BLaER1 (cell line): ENCODE data around the gene U2SURP.

ENCODE experiments used
- H3K27ac ChIP-seq: shearing (Covaris generic); formaldehyde crosslinking; 2 replicates; pipeline ENCODE4 v1.8.1; 2022
- H3K27me3 ChIP-seq: shearing (Covaris generic); formaldehyde crosslinking; 2 replicates; pipeline ENCODE4 v1.8.1; 2022
- H3K36me3 ChIP-seq: shearing (Covaris generic); formaldehyde crosslinking; 2 replicates; pipeline ENCODE4 v1.8.1; 2022
- H3K4me1 ChIP-seq: shearing (Covaris generic); formaldehyde crosslinking; 2 replicates; pipeline ENCODE4 v1.8.1; 2022
- H3K4me2 ChIP-seq: shearing (Covaris generic); formaldehyde crosslinking; 2 replicates; pipeline ENCODE4 v1.8.1; 2022
- H3K4me3 ChIP-seq: shearing (Covaris generic); formaldehyde crosslinking; 2 replicates; pipeline ENCODE4 v1.8.1; 2022
- H3K9ac ChIP-seq: shearing (Covaris generic); formaldehyde crosslinking; 2 replicates; pipeline ENCODE4 v1.8.1; 2022
- H3K9me3 ChIP-seq: shearing (Covaris generic); formaldehyde crosslinking; 2 replicates; pipeline ENCODE4 v1.8.1; 2022
- H4K20me1 ChIP-seq: shearing (Covaris generic); formaldehyde crosslinking; 2 replicates; pipeline ENCODE4 v1.8.1; 2022
- Cebpa-rat ChIP-seq: shearing (Covaris generic); IDR thresholded peaks from 2 replicates; pipeline ENCODE4 v1.8.1; 2022

The U2SURP gene

GRCh38 chr3:142990721-142991120 is 10.6 kb upstream of the U2SURP start:
- Histone ChIP-seq H3K9ac (no peak overlapping the region), H3K4me1 (peaks cover 9% of the 10 kb centered on the region; the same call in 1 of the 2 replicates), H3K9me3 (no peaks in the 10 kb centered on the region), H3K27me3 (no peaks in the 10 kb centered on the region), H4K20me1 (no peaks in the 10 kb centered on the region), H3K36me3 (no peaks in the 10 kb centered on the region), H3K4me2 (no peak overlapping the region), H3K27ac (no peak overlapping the region), H3K4me3 (no peak overlapping the region)
- no peak for TF ChIP-seq Cebpa-rat

DNA sequence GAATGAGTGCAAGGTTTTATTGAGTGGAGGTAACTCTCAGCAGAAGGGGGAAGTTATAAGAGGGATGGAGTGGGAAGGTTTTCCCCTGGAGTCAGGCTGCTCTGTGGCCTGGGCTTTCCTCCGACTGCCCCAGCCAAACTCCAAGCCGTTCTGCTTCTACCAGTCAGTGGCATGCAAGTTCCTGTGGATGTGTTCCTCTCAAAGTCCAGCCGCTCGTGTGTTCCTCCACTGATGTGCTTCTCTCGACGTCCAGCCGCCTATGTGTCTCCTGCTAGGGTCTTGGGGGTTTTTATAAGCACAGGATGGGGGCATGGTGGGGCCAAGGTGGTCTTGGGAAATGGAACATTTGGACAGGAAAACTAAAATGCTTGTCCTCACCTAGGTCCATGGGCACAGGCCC is 9.0 kb upstream of the U2SURP start:
- no peak overlapping the region for H3K9ac ChIP-seq
- H3K36me3 ChIP-seq = no peaks in the 10 kb centered on the region
- no peaks in the 10 kb centered on the region for H3K9me3 ChIP-seq
- no peak overlapping the region for H3K27ac ChIP-seq
- H4K20me1 ChIP-seq = no peaks in the 10 kb centered on the region
- no peaks in the 10 kb centered on the region for H3K27me3 ChIP-seq
- H3K4me3 ChIP-seq = no peak overlapping the region
- no peak overlapping the region for H3K4me2 ChIP-seq
- peaks cover 9% of the 10 kb centered on the region; the same call in 1 of the 2 replicates for H3K4me1 ChIP-seq
- no peak for TF ChIP-seq Cebpa-rat

- peak; percentile 26; the same call in 1 of the 2 replicates for TF ChIP-seq Cebpa-rat
- H3K9ac ChIP-seq = no peak overlapping the region
- H3K36me3 ChIP-seq = no peaks in the 10 kb centered on the region
- no peaks in the 10 kb centered on the region for H3K9me3 ChIP-seq
- H3K4me1 ChIP-seq = peaks cover 9% of the 10 kb centered on the region; the same call in 1 of the 2 replicates
- peak overlapping the region; percentile 6; the same call in 1 of the 2 replicates for H3K4me2 ChIP-seq
- H4K20me1 ChIP-seq = no peaks in the 10 kb centered on the region
- no peaks in the 10 kb centered on the region for H3K27me3 ChIP-seq
- no peak overlapping the region for H3K4me3 ChIP-seq
- H3K27ac ChIP-seq = no peak overlapping the region
These were observed 7.4 kb upstream of the U2SURP start for GRCh38 chr3:142993958-142994442.

- TF ChIP-seq Cebpa-rat = no peak
- Histone ChIP-seq H3K9ac (no peak overlapping the region), H3K9me3 (no peaks in the 10 kb centered on the region), H3K27me3 (no peaks in the 10 kb centered on the region), H3K4me3 (no peak overlapping the region), H3K4me2 (no peak overlapping the region), H3K4me1 (peaks cover 23% of the 10 kb centered on the region), H3K36me3 (no peaks in the 10 kb centered on the region), H4K20me1 (peaks cover 7% of the 10 kb centered on the region; the same call in 1 of the 2 replicates), H3K27ac (no peak overlapping the region)
These were observed 4.0 kb upstream of the U2SURP start for GRCh38 chr3:142997330-142997729.

- no peak overlapping the region for H3K27ac ChIP-seq
- no peaks in the 10 kb centered on the region for H3K9me3 ChIP-seq
- no peaks in the 10 kb centered on the region for H3K27me3 ChIP-seq
- no peak overlapping the region for H3K4me3 ChIP-seq
- no peaks in the 10 kb centered on the region for H3K36me3 ChIP-seq
- H4K20me1 ChIP-seq = peaks cover 19% of the 10 kb centered on the region
- H3K4me2 ChIP-seq = no peak overlapping the region
- H3K9ac ChIP-seq = no peak overlapping the region
- H3K4me1 ChIP-seq = peaks cover 30% of the 10 kb centered on the region
- TF ChIP-seq Cebpa-rat = no peak
These were observed 2.9 kb upstream of the U2SURP start for GRCh38 chr3:142998439-142998838.

DNA sequence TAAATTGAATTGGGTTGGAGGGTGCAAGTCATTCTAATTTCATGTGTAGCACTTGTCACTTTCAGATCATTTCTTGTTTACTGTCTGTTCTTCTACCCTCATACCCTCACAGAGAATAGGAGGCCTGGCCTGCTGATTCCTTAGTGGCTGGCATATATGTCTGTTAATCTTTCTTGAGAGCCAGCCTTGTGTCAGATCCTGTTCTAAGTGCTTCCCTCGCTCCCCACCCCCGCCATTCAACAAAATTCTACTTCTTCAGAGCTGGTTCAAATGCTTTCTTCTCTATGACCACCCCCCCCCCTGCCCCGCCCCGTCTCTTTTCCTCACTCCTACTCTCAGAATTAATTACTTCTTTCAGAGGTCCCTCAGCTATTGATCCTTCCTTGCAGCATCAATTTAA is 1.5 kb upstream of the U2SURP start:
- Histone ChIP-seq H3K4me2 (peak overlapping the region; percentile 88), H3K4me3 (no peak overlapping the region), H3K27me3 (no peaks in the 10 kb centered on the region), H4K20me1 (peaks cover 33% of the 10 kb centered on the region), H3K4me1 (peaks cover 29% of the 10 kb centered on the region), H3K27ac (no peak overlapping the region), H3K9ac (no peak overlapping the region), H3K36me3 (no peaks in the 10 kb centered on the region), H3K9me3 (no peaks in the 10 kb centered on the region)
- no peak for TF ChIP-seq Cebpa-rat

- H3K9ac ChIP-seq = peak overlapping the region; percentile 97
- H3K27ac ChIP-seq = peak overlapping the region; percentile 93
- peaks cover 29% of the 10 kb centered on the region for H3K4me1 ChIP-seq
- H4K20me1 ChIP-seq = peaks cover 39% of the 10 kb centered on the region
- H3K9me3 ChIP-seq = no peaks in the 10 kb centered on the region
- peak overlapping the region; percentile 88 for H3K4me2 ChIP-seq
- H3K27me3 ChIP-seq = no peaks in the 10 kb centered on the region
- no peaks in the 10 kb centered on the region; the same call in 1 of the 2 replicates for H3K36me3 ChIP-seq
- TF ChIP-seq Cebpa-rat = no peak
- H3K4me3 ChIP-seq = peak overlapping the region; percentile 85
These were observed 842 bp upstream of the U2SURP start for GRCh38 chr3:143000528-143000927.

GRCh38 chr3:143001034-143001368 is 369 bp upstream of the U2SURP start:
- peaks cover 44% of the 10 kb centered on the region for H4K20me1 ChIP-seq
- no peaks in the 10 kb centered on the region for H3K9me3 ChIP-seq
- no peak for TF ChIP-seq Cebpa-rat
- no peaks in the 10 kb centered on the region for H3K27me3 ChIP-seq
- H3K4me1 ChIP-seq = peaks cover 29% of the 10 kb centered on the region
- H3K4me3 ChIP-seq = peak overlapping the region; percentile 85
- H3K9ac ChIP-seq = peak overlapping the region; percentile 97
- no peaks in the 10 kb centered on the region; the same call in 1 of the 2 replicates for H3K36me3 ChIP-seq
- peak overlapping the region; percentile 88 for H3K4me2 ChIP-seq
- peak overlapping the region; percentile 93 for H3K27ac ChIP-seq

DNA sequence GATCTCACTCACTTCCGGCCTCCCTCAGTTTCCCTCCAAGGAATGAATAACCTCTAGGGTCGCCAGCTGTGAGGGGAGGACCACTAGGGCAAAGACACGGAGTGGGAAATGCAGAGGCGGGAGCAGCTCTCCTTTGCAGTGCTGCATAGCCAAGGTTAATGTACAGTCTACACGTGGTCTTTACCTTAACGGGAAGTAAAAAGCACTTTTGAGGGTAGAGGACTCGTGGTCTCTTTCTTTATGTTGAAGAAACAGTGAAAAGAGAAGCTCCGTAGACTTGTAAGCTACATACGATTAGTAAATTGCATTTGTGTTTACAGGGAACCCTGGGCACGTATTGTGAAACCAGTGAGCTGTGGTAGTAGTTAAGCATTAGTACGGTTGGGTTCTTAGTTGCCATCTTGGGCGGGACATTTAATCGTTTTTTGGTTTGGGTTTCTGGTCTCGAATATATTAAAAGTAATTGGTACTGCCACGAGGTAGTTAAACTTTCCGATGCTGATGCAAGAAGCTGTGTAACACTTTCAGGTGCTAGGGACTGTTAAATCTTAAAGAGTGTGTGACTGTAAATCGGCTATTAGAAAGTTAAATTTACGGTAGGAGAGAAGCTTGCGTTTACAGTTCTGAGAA is 828 bp downstream of the U2SURP start:
- Histone ChIP-seq H3K9ac (peak overlapping the region; percentile 97), H3K9me3 (no peaks in the 10 kb centered on the region), H3K36me3 (peaks cover 5% of the 10 kb centered on the region; the same call in 1 of the 2 replicates), H3K4me2 (peak overlapping the region; percentile 85), H3K4me3 (peak overlapping the region; percentile 85), H3K27me3 (no peaks in the 10 kb centered on the region), H3K27ac (peak overlapping the region; percentile 93), H4K20me1 (peaks cover 56% of the 10 kb centered on the region), H3K4me1 (peaks cover 35% of the 10 kb centered on the region)
- TF ChIP-seq Cebpa-rat = no peak

- H3K27me3 ChIP-seq = no peaks in the 10 kb centered on the region
- H3K4me1 ChIP-seq = peaks cover 38% of the 10 kb centered on the region
- peaks cover 5% of the 10 kb centered on the region; the same call in 1 of the 2 replicates for H3K36me3 ChIP-seq
- TF ChIP-seq Cebpa-rat = no peak
- peak overlapping the region; percentile 93 for H3K27ac ChIP-seq
- peak overlapping the region; percentile 85 for H3K4me2 ChIP-seq
- no peaks in the 10 kb centered on the region for H3K9me3 ChIP-seq
- peak overlapping the region; percentile 85 for H3K4me3 ChIP-seq
- H4K20me1 ChIP-seq = peaks cover 61% of the 10 kb centered on the region
- H3K9ac ChIP-seq = peak overlapping the region; percentile 97
These were observed 1.4 kb downstream of the U2SURP start for GRCh38 chr3:143002727-143003126.
